Colonic mucosa (tissue), 4 donors: ENCODE measurements around the gene ISG20L2. TPM values are rescaled to one million over a fixed set of nuclear protein-coding genes. Genes with fewer than 3 reads are reported as not detected.

Experiments used
- DNase-seq: peaks from one replicate; pipeline ENCODE4 v3.0.0-alpha.2; 2020
- H3K27ac ChIP-seq: fragments of 200-600 bp; one replicate; pipeline ENCODE4 v1.8.0; 2021
- H3K27me3 ChIP-seq: fragments of 200-600 bp; one replicate; pipeline ENCODE4 v1.8.0; 2021
- H3K36me3 ChIP-seq: fragments of 200-600 bp; one replicate; pipeline ENCODE4 v1.8.0; 2021
- H3K4me1 ChIP-seq: fragments of 200-600 bp; one replicate; pipeline ENCODE4 v1.8.0; 2021; ENCODE audit warnings: mild to moderate bottlenecking
- H3K4me3 ChIP-seq: fragments of 200-600 bp; one replicate; pipeline ENCODE4 v1.8.0; 2021
- H3K9ac ChIP-seq, 2 donors: one replicate each; pipeline ENCODE4 v1.7.0; 2013; ENCODE audit warnings: control low read depth in 2 of 2, low read depth in 2 of 2, low read length in 2 of 2
- H3K9me3 ChIP-seq: fragments of 200-600 bp; one replicate; pipeline ENCODE4 v1.8.0; 2021
- intact Hi-C: fragments of 100-400 bp; cut with DNase I; formaldehyde crosslinking; loops from one replicate; pipeline ENCODE4 v1.14.1; 2022
- total RNA-seq, 2 donors: library from RNA; stranded (reverse); fragmentation: NEBNext Ultra II Directional in 1 of 2; extraction: Animal tissue kit (Norgen Biotek cat#: 25700) in 1 of 2; gene quantifications; one replicate each; pipeline ENCODE4 v1.2.1, GENCODE V29; 2021
- TF ChIP-seq, protein P1 (sequence below): fragments of 200-600 bp; IDR thresholded peaks from one replicate; pipeline ENCODE4 v1.8.0; 2022; ENCODE audit warnings: antibody characterized with exemption, mild to moderate bottlenecking
- donor health status: healthy.
- donor health status: DM: no; HTN: no; CAD: no.
- donor health status: DM: no; HTN: no; CAD: no.

Gene ISG20L2
- total RNA-seq, 2 donors from 2014 or later, result 23.4 to 30.0 TPM

DNA sequence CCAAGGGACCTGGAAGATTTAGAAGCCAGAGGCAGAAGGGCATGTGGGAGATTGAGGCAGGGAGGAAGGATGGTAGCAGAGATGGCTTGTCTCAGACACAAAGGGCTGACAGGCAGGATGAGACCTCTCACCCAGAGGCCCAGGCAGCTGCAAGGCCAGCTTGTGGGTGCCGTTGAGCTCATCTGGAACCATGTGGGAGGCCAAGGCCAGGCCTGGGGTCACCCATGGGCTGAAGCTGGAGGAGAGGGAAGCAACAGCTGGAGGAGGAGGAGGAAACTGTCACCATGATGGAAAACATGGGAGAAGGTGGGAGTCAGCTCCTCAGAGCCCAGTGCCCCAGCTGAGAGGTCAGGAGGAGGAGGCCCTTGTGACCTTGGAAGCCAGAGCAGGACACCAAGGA is 29.6 kb downstream of the ISG20L2 start:
- intact Hi-C loops, result no loop called here
- Histone ChIP-seq H3K27ac (no peak overlapping the region), H3K4me1 (no peaks in the 10 kb centered on the region), H3K4me3 (no peak overlapping the region), H3K9me3 (no peaks in the 10 kb centered on the region), H3K9ac (no peak overlapping the region), H3K36me3 (no peaks in the 10 kb centered on the region), H3K27me3 (no peaks in the 10 kb centered on the region)
- TF ChIP-seq, protein P1, sequence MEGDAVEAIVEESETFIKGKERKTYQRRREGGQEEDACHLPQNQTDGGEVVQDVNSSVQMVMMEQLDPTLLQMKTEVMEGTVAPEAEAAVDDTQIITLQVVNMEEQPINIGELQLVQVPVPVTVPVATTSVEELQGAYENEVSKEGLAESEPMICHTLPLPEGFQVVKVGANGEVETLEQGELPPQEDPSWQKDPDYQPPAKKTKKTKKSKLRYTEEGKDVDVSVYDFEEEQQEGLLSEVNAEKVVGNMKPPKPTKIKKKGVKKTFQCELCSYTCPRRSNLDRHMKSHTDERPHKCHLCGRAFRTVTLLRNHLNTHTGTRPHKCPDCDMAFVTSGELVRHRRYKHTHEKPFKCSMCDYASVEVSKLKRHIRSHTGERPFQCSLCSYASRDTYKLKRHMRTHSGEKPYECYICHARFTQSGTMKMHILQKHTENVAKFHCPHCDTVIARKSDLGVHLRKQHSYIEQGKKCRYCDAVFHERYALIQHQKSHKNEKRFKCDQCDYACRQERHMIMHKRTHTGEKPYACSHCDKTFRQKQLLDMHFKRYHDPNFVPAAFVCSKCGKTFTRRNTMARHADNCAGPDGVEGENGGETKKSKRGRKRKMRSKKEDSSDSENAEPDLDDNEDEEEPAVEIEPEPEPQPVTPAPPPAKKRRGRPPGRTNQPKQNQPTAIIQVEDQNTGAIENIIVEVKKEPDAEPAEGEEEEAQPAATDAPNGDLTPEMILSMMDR, result no peak
- no peak for DNase-seq

DNA sequence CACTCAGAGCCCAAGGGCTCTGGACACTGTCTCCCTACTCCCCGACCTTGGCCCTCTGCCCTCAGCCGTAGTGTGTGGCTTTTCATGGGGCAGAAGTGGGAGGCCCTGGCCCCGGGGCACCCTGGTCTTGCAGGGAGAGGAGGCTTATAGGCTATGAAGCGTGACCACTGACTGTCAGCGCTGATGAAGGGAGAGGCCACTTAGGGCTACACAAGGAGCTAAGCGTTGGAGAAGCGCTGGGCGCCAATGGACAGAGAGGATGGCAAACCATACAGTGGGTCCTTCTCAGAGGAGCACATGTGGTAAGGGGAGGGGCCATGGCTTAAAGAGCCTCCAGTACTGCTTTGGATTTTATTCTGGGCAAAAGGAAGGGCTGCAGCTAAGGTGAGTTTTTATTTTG is 31.1 kb downstream of the ISG20L2 start:
- TF ChIP-seq, protein P1, result no peak
- intact Hi-C loops, result no loop called here
- no peaks in the 10 kb centered on the region for H3K27me3 ChIP-seq

DNA sequence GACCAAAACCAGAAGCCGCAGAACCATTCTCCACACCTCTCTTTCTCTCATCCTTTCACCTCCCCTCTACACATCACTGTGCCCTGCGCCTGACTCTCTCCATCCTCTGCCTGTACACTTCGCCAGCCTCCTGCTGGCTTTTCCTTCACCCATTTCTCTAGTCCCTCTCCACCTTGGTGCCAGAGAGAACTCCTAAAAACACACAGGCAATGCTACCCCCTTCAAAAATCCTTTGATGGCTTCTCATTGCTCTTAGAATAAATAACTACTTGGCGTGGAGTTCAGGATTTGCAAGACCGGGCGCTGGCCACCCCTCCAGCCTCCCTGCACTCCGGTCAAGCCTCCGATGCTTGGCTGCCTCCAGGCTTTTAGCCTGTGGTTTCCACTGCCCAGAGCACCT is 31.8 kb downstream of the ISG20L2 start:
- Histone ChIP-seq H3K27me3 (no peaks in the 10 kb centered on the region), H3K9me3 (no peaks in the 10 kb centered on the region), H3K9ac (no peak overlapping the region), H3K4me1 (no peaks in the 10 kb centered on the region), H3K36me3 (no peaks in the 10 kb centered on the region), H3K4me3 (no peak overlapping the region), H3K27ac (no peak overlapping the region)
- intact Hi-C loops, result no loop called here
- no peak for DNase-seq
- TF ChIP-seq, protein P1, result no peak

More for the DNA sequence above, 31.1 kb downstream of the ISG20L2 start:
- H3K9me3 ChIP-seq, result no peaks in the 10 kb centered on the region
- no peak overlapping the region for H3K27ac ChIP-seq
- H3K4me1 ChIP-seq, result no peaks in the 10 kb centered on the region
- no peaks in the 10 kb centered on the region for H3K36me3 ChIP-seq
- no peak overlapping the region for H3K4me3 ChIP-seq
- no peak overlapping the region for H3K9ac ChIP-seq
- DNase-seq, result no peak

DNA sequence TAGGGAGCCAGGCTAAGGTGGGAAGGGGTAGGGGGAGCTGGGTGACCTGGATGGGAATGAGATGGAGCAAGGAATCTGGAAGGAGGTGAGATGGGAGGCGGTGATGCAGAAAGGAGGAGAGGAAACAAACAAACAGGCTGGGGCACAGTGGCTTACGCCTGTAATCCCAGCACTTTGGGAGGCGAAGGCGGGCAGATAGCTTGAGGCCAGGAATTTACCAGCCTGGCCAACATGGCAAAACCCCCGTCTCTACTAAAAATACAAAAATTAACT is 33.9 kb downstream of the ISG20L2 start:
- Histone ChIP-seq H3K4me1 (peaks cover 1% of the 10 kb centered on the region), H3K4me3 (no peak overlapping the region), H3K9me3 (no peaks in the 10 kb centered on the region), H3K9ac (no peak overlapping the region), H3K27ac (no peak overlapping the region), H3K36me3 (no peaks in the 10 kb centered on the region), H3K27me3 (no peaks in the 10 kb centered on the region)
- intact Hi-C loops, result no loop called here
- no peak for DNase-seq
- TF ChIP-seq, protein P1, result no peak

DNA sequence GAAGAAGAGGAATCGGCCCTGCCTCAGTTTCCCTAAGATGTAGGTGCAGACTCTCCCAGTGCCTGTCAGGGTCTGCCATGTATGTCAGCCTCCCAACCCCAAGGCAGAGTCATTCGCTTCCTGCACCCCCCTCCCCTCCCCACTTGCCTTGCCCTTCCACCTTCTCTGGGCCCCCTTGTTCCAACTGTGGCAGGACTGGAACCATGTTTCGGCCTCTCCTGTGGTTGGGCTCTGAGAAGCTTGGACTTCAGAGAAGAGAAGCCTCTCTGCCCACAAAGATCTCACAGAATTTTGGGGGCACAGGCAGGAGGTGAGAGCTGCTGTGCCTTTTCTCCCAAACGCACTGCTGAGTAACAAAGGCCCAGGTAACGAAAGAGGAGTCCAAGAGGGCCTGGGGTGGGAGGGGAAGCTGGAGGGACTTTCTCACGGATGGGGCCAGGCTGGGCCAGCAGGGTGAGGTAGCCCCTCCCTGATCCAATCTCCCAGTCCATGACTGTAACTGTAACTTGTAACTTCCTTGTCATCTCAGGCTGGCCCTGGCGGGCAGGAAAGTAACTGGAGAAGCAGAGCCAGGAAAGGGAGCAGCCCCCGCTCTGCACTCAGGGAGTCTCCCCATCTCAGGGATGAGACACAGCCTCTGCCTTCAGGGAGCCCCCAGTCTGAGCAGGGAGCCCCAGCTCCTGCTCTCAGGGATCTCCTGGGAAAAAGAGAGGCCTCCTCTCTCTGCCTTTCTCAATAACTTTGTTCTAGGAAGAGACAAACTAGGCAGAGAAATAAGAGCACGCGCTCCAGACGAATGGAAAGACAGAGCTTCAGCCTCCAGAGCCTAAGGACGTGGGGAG is 34.5 kb downstream of the ISG20L2 start:
- Histone ChIP-seq H3K4me3 (no peak overlapping the region), H3K36me3 (no peaks in the 10 kb centered on the region), H3K9ac (no peak overlapping the region), H3K9me3 (no peaks in the 10 kb centered on the region), H3K4me1 (peaks cover 7% of the 10 kb centered on the region), H3K27ac (no peak overlapping the region), H3K27me3 (no peaks in the 10 kb centered on the region)
- TF ChIP-seq, protein P1, result no peak
- intact Hi-C loops, result no loop called here
- DNase-seq, result peak; percentile 36
